COLO829 (cell line): Measurements from ENCODE around the gene LGALS13.
"Not testable (repeated sequence)": the region's sequence is repeated elsewhere in the genome, so short reads cannot be mapped to it uniquely, and the experiment has no call there.

ENCODE experiments used
- DNase-seq: peaks from one replicate; pipeline ENCODE4 v3.0.0; 2012; ENCODE audit warnings: low spot score

Gene LGALS13

DNA sequence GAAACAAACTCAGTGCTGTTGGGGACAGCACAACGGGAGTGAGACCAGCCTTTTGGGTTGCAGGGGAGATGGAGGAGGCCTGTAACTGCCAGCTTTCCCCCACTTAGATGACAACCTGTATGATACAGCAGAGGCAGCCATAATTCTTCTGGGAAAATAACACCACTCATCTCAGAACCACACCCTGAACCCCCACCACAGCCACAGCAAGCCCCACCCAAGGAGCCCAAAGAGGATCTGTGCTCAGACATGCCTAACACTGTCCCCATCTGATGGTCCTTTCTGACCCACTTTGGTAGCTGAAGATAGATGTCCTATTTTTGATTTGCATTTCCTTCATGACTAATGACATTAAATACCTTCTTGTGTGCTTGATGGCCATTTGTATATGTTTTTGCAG, 15.4 kb downstream of the LGALS13 start:
- no peak for DNase-seq

DNA sequence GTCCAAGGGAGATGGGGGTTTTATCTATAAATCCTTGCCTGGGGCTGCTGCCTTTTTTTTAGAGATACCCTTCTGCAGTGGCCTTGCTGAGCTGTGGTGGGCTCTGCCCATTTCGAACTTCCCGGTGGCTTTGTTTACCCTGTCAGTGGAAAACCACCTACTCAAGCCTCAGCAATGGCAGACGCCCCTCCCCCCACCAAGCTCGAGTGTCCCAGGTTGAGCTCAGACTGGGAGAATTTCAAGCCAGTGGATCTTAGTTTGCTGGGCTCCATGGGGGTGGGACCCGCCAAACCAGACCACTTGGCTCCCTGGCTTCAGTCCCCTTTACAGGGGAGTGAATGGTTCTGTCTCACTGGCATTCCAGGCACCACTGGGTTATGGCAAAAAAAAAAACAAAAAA, 21.6 kb downstream of the LGALS13 start:
- DNase-seq = no peak

DNA sequence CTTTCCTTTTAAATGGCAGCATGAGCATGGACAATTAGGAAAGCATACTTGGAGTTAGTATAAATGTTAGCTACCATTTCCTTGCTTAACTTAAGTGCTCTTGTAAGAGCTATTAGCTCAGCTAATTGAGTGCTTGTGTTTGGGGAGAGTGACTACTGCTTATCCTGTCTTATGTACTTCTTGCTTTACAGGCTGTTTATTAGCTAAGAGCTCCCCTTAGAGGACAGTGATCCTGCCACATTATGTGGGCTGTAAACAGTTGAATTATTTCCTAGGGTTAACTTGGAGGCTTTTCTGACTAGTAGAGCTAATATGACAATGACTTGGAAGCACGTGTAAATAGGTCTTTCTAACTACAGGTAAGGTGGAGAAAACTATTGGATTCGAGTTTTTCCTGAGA, 25.3 kb downstream of the LGALS13 start:
- DNase-seq = not testable (repeated sequence)

DNA sequence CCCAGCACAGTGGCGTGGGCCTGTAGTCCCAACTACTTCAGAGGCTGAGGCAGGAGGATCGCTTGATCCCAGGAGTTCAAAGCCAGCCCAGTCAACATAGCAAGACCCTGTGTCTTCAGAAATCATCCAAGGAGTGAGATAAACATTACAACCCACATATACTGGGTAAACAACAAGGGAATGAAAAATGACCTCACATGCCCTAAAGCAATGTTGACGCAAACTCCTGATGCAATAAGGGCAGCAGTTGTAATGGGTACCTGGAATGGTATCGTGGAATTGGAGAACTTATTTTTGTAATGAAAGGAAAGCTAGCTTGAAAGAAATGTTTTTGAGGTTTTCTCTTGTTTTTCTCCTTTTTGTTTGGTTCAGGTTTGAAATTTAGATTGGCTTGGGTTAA, 28.9 kb downstream of the LGALS13 start:
- DNase-seq = no peak

DNA sequence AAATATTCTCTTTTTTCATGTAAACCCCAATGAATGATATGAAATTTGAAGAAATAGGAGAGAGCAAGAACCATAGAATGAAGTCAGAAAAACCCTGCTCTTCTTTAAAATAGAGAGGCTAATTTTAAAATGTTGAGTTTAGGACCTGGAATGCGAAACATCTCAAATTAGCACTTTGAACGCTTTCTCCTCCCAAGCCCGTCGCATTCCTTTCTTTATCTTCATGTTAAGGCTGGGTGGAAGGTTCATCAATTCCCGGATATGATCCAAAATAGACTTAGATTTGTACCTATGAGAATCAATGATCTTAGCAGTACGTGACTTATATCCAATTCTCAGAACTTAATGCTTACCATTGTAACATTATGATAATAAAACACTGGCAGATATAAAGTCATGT, 29.3 kb downstream of the LGALS13 start:
- no peak for DNase-seq

DNA sequence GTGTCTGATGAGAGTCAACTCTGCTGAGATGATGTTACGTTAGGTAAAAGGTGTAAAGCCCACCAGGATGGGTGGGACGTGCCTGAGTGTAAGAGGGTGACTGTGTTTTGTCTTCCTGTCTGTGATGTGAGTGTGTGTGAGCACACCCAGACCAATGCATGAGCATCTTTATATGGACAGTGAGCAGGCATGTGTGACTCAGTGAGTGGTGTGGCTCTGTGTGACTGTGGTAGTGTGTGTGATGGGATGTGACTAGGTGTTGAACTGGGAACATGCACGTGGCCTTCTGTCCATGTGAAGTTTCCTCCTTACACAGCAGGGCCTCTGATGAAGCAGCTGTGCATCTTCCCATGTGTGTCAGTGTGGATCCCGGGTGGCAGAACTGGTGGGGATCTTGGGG, 35.6 kb downstream of the LGALS13 start:
- no peak for DNase-seq

DNA sequence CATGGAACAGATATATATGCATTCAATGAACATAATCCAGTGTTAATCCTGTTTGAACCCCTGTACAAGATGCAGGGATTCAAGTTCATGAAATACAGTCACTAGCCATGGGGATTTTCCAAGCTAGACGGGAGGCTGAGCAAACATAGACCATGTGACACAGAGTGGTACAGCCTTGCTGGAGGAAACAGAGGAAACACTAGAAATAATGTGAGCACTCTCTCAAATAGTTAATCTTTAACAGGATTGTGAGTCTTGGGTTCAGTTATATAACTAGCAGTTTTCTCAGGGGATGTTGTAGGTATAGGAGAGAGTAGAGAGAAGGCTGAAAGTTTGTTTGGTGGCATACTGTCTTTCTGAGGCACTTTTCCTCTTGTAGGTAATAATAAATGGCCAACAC, 39.4 kb downstream of the LGALS13 start:
- no peak for DNase-seq

DNA sequence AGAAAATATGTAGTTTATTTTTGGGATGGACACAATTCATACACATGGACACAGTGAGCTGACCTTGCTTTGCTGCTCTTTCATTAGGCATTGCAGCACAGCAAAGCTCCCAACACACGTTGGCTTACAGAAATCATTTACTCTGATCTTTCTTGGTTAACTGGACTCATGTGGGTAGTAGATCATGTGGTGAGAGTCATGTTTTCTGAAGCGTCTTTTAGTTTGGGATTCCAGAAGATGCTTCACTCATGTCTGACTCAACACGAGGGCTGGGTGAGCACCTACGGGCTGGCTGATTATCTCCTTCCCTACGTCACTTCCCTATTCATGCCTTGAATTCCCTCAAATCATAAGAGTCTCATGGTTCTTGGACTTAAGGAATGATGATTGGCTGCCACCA, 41.3 kb downstream of the LGALS13 start:
- DNase-seq = no peak

DNA sequence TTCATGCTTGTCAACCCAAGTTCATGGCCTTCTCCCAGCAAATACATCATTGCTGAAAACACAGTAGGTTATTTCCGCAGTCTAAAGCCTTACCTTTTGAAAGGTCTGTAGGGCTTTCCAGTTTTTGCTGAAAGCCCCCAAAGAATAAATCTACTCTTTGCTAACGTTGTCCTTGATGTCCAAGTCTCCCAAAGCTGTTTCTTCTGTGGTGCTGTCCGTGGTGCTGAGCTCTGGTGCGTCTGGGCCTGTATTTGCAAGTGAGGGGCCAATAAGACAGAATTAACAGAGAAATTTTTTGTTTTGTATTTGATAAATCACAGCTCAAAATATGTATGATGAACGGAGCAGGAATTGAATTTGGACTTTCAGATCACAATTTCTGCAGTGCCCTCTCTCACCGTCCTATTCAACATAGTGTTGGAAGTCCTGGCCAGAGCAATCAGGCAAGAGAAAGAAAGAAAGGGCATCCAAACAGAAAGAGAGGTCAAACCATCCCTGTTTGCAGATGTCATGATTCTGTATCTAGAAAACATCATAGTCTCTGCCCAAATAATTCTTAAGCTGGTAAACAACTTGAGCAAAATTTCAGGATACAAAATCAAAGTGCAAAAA, 43.6 kb downstream of the LGALS13 start:
- DNase-seq = peak; percentile 2

DNA sequence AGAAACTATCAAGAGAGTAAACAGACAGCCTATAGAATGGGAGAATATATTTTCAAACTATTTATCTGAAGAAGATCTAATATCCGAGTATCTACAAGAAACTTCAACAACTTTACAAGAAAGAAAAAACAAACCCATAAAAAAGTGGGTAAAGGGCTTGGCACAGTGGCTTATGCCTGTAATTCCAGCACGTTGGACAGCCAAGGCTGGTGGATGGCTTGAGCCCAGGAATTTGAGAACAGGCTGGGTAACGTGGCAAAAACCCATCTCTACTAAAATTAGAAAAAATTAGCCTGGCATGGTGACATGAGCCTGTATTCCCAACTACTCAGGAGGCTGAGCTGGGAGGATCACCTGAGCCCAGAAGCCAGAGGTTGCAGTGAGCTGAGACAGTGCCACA, 45.6 kb downstream of the LGALS13 start:
- DNase-seq = no peak

DNA sequence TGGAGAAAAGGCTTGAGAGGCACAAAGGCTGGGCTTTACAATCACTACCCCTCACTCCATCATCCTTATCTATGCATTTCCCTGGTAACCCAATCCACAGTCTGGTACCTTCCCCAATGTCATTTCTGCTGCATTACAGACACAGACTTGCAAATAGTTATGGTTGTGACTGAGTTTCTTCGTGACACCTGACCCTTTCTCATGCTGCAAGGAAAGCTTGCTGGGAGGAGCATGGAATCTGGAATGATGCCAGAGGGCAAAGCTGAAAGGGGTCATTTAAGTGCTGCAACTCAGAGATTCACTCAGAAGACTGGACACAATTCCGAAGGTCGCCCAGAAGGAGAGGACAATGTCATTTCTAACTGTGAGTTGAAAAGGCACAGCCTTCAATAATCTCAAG, 53.3 kb downstream of the LGALS13 start, which contains the start of gene LGALS16:
Gene LGALS16 (plus strand): TSS at position 301 of the 400 bp plus-strand sequence. CDS start 49 bp downstream, at position 350.
- no peak for DNase-seq
